Measurements from ENCODE around the gene PDE6A. TPM values are rescaled to one million over a fixed set of nuclear protein-coding genes. Genes with fewer than 3 reads are reported as not detected.
A peak's percentile ranks its signal among the peaks of the same experiment; 100 is the strongest.

The PDE6A gene
- total and polyA plus RNA-seq, 9 of the 15 experiments (the other 6 are each of a cell fraction or from before 2014, with no cell fraction given): 0.01 to 0.04 (median 0.01) TPM; not detected in 6

GRCh38 chr5:149937610-149938009, 7.0 kb downstream of the PDE6A start (continued):
- no peak for TF ChIP-seq THRA (IDR thresholded peaks at IDR 0.05)
- peak; percentile 38; the same call in 1 of the 2 replicates for TF ChIP-seq NFE2 (IDR thresholded peaks at IDR 0.05; ENCODE audit: low read depth)
- peak; percentile 68 for TF ChIP-seq PKNOX1 (IDR thresholded peaks at IDR 0.05)
- TF ChIP-seq ZNF57 (CRISPR knock-in tag; IDR thresholded peaks at IDR 0.05): no peak
- TF ChIP-seq HES1 (IDR thresholded peaks at IDR 0.05; ENCODE audit: low read depth): 0 out of 2 replicates have a peak, but pooled peaks have one; percentile 18
- TF ChIP-seq GABPB2 (CRISPR knock-in tag; conservative IDR thresholded peaks at IDR 0.05): no peak
- peak; percentile 37; the same call in 1 of the 2 replicates for TF ChIP-seq NFIC (IDR thresholded peaks at IDR 0.05)
- no peak for TF ChIP-seq CREB3L1 (IDR thresholded peaks at IDR 0.05; ENCODE audit: borderline replicate concordance, low read depth)
- TF ChIP-seq SOX6 (IDR thresholded peaks at IDR 0.05): peak; percentile 51; the same call in 1 of the 2 replicates
- TF ChIP-seq ZZZ3 (IDR thresholded peaks at IDR 0.05): no peak
- no peak for TF ChIP-seq LEF1 (IDR thresholded peaks at IDR 0.05)
- no peak for TF ChIP-seq DACH1 (IDR thresholded peaks at IDR 0.05; ENCODE audit: partially characterized antibody)
- TF ChIP-seq CBFA2T2 (conservative IDR thresholded peaks at IDR 0.05): no peak
- no peak for TF ChIP-seq GABPA (tag; conservative IDR thresholded peaks at IDR 0.05; ENCODE audit: low read depth)
- TF ChIP-seq DPF2 (IDR thresholded peaks at IDR 0.05): 0 out of 2 replicates have a peak, but pooled peaks have one; percentile 14
- TF ChIP-seq CTBP1 (IDR thresholded peaks at IDR 0.05; ENCODE audit: borderline replicate concordance): peak; percentile 13; the same call in 1 of the 2 replicates
- TF ChIP-seq JUND (IDR thresholded peaks at IDR 0.05; ENCODE audit: borderline replicate concordance, low read depth, low read length): no peak
- 0 out of 3 replicates have a peak, but pooled peaks have one; percentile 20 for TF ChIP-seq JUND (tag; IDR thresholded peaks at IDR 0.05; ENCODE audit: borderline replicate concordance, low read depth, low read length)
- TF ChIP-seq GATAD2A (IDR thresholded peaks at IDR 0.05): peak; percentile 17; the same call in 1 of the 2 replicates
- no peak for TF ChIP-seq HDAC2 (IDR thresholded peaks at IDR 0.05)
- TF ChIP-seq HBP1 (CRISPR knock-in tag; IDR thresholded peaks at IDR 0.05): no peak
- TF ChIP-seq EWSR1 (IDR thresholded peaks at IDR 0.05; ENCODE audit: borderline replicate concordance, low read depth, partially characterized antibody): no peak
